NB4 (cell line): ENCODE data around the gene MYH10.

Experiments
- CTCF ChIP-seq: IDR thresholded peaks from one replicate; pipeline ENCODE4 v1.5.1; 2012; ENCODE audit warnings: low read depth, low read length
- MYC ChIP-seq: IDR thresholded peaks from 2 replicates; pipeline ENCODE4 v1.6.1; 2011; ENCODE audit warnings: low read depth, low read length
- POLR2A ChIP-seq: IDR thresholded peaks from 2 replicates; pipeline ENCODE4 v1.6.1; 2011; ENCODE audit warnings: mild to moderate bottlenecking; ENCODE audit not compliant: insufficient read length; ENCODE audit errors: extremely low read depth
- TF ChIP-seq, protein P1 (sequence below): IDR thresholded peaks from 2 replicates; pipeline ENCODE4 v1.6.1; 2011; ENCODE audit warnings: low read depth, low read length

DNA sequence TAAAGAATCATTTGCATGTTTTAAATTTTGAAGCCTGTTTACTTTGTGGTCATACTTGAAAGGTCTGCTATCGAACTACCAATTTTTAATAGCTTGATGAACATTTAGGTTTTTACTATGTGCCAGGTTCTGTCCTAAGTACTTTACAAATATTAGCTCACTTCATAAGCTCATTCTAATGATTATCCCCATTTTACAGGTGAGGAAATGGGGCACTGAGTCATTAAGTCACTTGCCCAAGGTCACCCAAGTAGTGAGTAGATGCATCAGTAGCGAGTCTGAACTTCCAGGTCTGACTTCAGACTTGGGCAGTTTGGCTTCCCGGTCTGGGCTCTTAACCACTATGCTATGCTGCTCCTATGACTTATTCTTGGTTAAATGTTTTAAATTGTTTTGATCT lies 190.8 kb downstream of the MYH10 start:
- no peak for TF ChIP-seq POLR2A
- no peak for TF ChIP-seq CTCF
- no peak for TF ChIP-seq MYC
- TF ChIP-seq, protein P1, sequence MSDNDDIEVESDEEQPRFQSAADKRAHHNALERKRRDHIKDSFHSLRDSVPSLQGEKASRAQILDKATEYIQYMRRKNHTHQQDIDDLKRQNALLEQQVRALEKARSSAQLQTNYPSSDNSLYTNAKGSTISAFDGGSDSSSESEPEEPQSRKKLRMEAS: no peak
